GM12875 (cell line): ENCODE data around the gene ARNT2.

ENCODE experiments used
- H3K4me3 ChIP-seq: one replicate; pipeline ENCODE4 v1.5.1; 2011; ENCODE audit warnings: low read depth, low read length, control low read depth
- CTCF ChIP-seq: IDR thresholded peaks from 2 replicates; pipeline ENCODE4 v1.5.1; 2011; ENCODE audit warnings: low read depth, mild to moderate bottlenecking, control low read depth, inconsistent platforms, low read length, moderate library complexity, borderline replicate concordance; ENCODE audit not compliant: insufficient read depth

ARNT2 gene

GRCh38 chr15:80473286-80474223 lies 69.4 kb downstream of the ARNT2 start:
- no peak for TF ChIP-seq CTCF
- no peak overlapping the region for H3K4me3 ChIP-seq

- no peak overlapping the region for H3K4me3 ChIP-seq
- TF ChIP-seq CTCF, result no peak
Measured at GRCh38 chr15:80474224-80475215, 70.3 kb downstream of the ARNT2 start.

GRCh38 chr15:80475572-80475971 lies 71.4 kb downstream of the ARNT2 start:
- TF ChIP-seq CTCF, result no peak
- no peak overlapping the region for H3K4me3 ChIP-seq

GRCh38 chr15:80476036-80476435 lies 71.9 kb downstream of the ARNT2 start:
- H3K4me3 ChIP-seq, result no peak overlapping the region
- no peak for TF ChIP-seq CTCF

- no peak for TF ChIP-seq CTCF
- no peak overlapping the region for H3K4me3 ChIP-seq
Measured at GRCh38 chr15:80478075-80478474, 73.9 kb downstream of the ARNT2 start.

GRCh38 chr15:80479191-80479590 lies 75.0 kb downstream of the ARNT2 start:
- TF ChIP-seq CTCF, result no peak

More at GRCh38 chr15:80479191-80479590, 75.0 kb downstream of the ARNT2 start:
- no peak overlapping the region for H3K4me3 ChIP-seq
